ENCODE data around the gene COG3. TPM values are rescaled to one million over a fixed set of nuclear protein-coding genes. Genes with fewer than 3 reads are reported as not detected.

The COG3 gene
- total and polyA plus RNA-seq, 2 experiments from 2014 or later = 19.9 to 36.1 TPM

DNA sequence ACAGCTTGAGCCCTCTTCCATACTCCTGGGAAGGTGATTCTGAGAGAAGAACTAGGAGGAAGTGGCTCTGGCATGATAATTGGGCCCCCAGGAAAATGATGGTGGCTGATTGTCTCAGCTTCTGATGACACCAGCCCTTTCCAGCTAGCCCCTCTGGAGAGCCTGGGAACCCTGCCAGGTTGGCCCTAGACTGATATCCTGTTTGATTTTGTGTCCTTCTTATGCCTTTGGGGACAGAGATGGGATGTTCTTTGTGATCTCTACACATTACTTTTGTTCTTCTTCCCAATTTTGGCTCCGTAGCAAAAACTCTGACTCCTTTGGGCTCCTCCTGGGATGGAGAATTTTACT, 111.1 kb downstream of the COG3 start:
- TF ChIP-seq EZH2 (IDR thresholded peaks at IDR 0.05; ENCODE audit: borderline replicate concordance) = no peak
- no peak for TF ChIP-seq EZH2phosphoT487 (IDR thresholded peaks at IDR 0.05; ENCODE audit: low read depth, severe bottlenecking, unreplicated experiment)
- no peak for TF ChIP-seq CTCF (IDR thresholded peaks at IDR 0.05; ENCODE audit: poor library complexity)
- peaks cover 13% of the 10 kb centered on the region for H3K27me3 ChIP-seq
- WGBS (ENCODE audit: low lambda C conversion rate, missing lambda C conversion rate) = 100% methylated on average over 1 of the region's 1 CpG

DNA sequence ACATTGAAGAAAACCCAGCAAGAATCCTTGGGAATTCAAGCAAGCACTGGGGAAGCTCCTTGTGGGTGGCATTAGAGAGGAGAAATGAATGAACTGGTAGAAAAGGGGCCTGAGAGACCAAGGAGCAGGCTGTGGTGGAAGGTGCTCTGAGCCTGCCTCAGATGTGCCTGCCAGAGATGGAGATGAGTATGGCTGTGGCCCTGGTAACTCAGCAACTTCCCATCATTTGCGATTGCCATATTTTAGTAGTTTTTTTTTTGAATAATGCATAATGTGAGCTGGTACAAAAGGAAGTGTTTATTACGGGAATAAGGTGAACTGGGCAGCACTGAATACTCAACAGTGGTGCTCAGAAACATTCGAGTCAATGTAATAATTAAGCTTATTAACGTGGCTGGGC, 111.7 kb downstream of the COG3 start:
- no peak overlapping the region for H3K4me2 ChIP-seq
- TF ChIP-seq EZH2phosphoT487 (IDR thresholded peaks at IDR 0.05; ENCODE audit: low read depth, severe bottlenecking, unreplicated experiment) (no peak), EZH2 (IDR thresholded peaks at IDR 0.05; ENCODE audit: borderline replicate concordance) (no peak), CTCF (IDR thresholded peaks at IDR 0.05; ENCODE audit: poor library complexity) (no peak)
- DNase-seq (ENCODE audit: low spot score) = no peak
- H3K79me2 ChIP-seq = no peaks in the 10 kb centered on the region
- no peaks in the 10 kb centered on the region for H3K36me3 ChIP-seq (replicated peaks; ENCODE audit: insufficient read depth, low read depth)
- H3K4me3 ChIP-seq = no peak overlapping the region
- WGBS (ENCODE audit: low lambda C conversion rate, missing lambda C conversion rate) = 95% methylated on average over 4 of the region's 4 CpGs
- no peaks in the 10 kb centered on the region for H3K9me2 ChIP-seq (replicated peaks; ENCODE audit: insufficient read depth)
- no peak overlapping the region for H2AFZ ChIP-seq
- no peak overlapping the region for H3K27ac ChIP-seq
- no peaks in the 10 kb centered on the region for H3K9me3 ChIP-seq (ENCODE audit: low read depth)
- H3K4me1 ChIP-seq (ENCODE audit: insufficient read depth) = no peaks in the 10 kb centered on the region
- no peaks in the 10 kb centered on the region for H4K20me1 ChIP-seq (ENCODE audit: insufficient read depth, poor library complexity, severe bottlenecking)
- peaks cover 13% of the 10 kb centered on the region for H3K27me3 ChIP-seq

More for the DNA sequence above, 111.1 kb downstream of the COG3 start:
- Histone ChIP-seq H3K27ac (no peak overlapping the region), H3K79me2 (no peaks in the 10 kb centered on the region), H3K4me2 (no peak overlapping the region), H3K9me2 (replicated peaks; ENCODE audit: insufficient read depth) (no peaks in the 10 kb centered on the region), H3K4me1 (ENCODE audit: insufficient read depth) (no peaks in the 10 kb centered on the region), H3K9me3 (ENCODE audit: low read depth) (no peaks in the 10 kb centered on the region), H4K20me1 (ENCODE audit: insufficient read depth, poor library complexity, severe bottlenecking) (no peaks in the 10 kb centered on the region), H3K4me3 (no peak overlapping the region), H3K36me3 (replicated peaks; ENCODE audit: insufficient read depth, low read depth) (no peaks in the 10 kb centered on the region), H2AFZ (no peak overlapping the region)
- no peak for DNase-seq (ENCODE audit: low spot score)

DNA sequence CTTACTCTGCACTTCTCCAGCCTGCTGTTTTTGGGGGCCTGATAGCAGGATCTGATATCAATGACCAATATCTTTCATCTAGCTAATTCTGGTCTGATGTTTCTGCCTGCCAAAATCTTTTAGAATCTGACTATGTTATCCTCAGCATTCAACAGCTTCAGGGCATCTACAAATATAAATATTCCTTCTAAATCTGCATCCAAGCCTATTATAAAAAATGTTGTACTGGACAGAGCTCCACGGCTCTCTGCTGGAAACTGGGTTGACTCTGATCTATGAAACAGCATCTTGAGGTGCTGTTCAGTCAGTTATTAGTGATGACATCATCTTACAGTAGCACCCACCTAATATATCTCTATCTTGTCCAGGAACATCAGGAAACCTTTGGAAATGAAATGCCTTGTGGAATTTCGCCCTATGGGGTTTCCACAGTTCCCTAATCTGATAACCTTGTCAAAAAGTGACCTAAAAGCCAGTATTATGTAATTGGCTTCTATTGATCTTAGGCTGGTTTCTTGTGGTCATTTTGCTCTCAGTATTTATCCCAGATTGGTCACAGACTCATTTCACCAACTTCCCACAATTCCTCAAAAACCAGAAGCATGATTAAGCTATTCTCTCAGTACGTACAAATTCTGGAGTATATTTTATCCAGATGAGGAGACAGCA, 117.8 kb downstream of the COG3 start:
- no peaks in the 10 kb centered on the region for H4K20me1 ChIP-seq (ENCODE audit: insufficient read depth, poor library complexity, severe bottlenecking)

More for the DNA sequence above, 117.8 kb downstream of the COG3 start:
- Histone ChIP-seq H3K9me3 (ENCODE audit: low read depth) (no peaks in the 10 kb centered on the region), H3K4me2 (no peak overlapping the region), H3K27ac (no peak overlapping the region), H3K79me2 (no peaks in the 10 kb centered on the region), H3K9me2 (replicated peaks; ENCODE audit: insufficient read depth) (no peaks in the 10 kb centered on the region), H2AFZ (no peak overlapping the region), H3K4me1 (ENCODE audit: insufficient read depth) (no peaks in the 10 kb centered on the region), H3K27me3 (no peaks in the 10 kb centered on the region), H3K36me3 (replicated peaks; ENCODE audit: insufficient read depth, low read depth) (no peaks in the 10 kb centered on the region), H3K4me3 (no peak overlapping the region)
- TF ChIP-seq EZH2phosphoT487 (IDR thresholded peaks at IDR 0.05; ENCODE audit: low read depth, severe bottlenecking, unreplicated experiment) = no peak
- no peak for TF ChIP-seq EZH2 (IDR thresholded peaks at IDR 0.05; ENCODE audit: borderline replicate concordance)
- TF ChIP-seq CTCF (IDR thresholded peaks at IDR 0.05; ENCODE audit: poor library complexity) = no peak
- WGBS (ENCODE audit: low lambda C conversion rate, missing lambda C conversion rate) = 67% methylated on average over 3 of the region's 3 CpGs
- no peak for DNase-seq (ENCODE audit: low spot score)

Measured in hepatocyte (in vitro differentiated cells).